NCI-H2029 treated with DMSO at 0.1 percent for 48 hours (cell line): Measurements from ENCODE around the gene HOGA1.

ENCODE experiments used
- DNase-seq: peaks from one replicate; lab custom pipeline; 2025; lab: John Stamatoyannopoulos, UW

Gene HOGA1

DNA sequence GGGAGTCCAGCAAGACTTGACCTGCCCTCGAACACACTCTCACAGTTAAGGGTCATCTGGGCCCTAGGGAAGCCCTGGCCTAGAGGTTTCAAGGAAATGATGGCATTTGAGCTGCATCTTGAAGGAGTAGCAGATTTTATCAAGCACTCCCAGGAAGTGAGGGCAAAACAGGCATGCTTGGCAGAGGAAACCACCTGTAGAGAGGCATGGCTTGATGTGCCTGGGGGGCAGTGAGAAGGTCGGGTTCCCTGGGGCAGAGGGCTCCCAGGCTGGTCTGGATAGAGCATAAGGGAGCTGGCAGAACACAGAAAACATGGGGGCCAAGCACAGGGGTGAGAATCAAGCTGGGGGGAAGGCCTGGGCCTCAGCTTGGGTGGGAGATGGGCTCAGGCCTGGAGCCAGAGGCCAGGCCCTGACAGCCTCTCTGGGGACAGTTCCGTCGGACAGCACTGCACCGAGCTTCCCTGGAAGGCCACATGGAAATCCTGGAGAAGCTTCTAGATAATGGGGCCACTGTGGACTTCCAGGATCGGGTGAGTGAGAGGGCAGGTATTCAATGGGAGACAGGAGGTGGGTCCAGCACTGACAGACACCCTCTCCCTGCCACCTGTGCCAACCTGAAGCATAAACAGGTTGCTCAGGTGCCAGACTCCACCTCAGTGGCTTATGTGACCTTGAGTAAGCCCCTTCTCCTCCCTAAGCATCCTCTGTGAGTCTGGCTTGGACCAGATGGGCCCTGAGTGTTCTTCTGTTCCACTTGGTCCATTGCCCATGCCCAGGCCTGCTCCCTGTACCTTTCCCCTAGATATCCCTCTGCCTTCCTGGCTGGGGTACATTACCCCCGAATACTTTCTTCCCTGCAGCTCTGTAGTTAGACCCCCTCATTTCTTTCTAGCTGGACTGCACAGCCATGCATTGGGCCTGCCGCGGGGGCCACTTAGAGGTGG, 3.5 kb upstream of the HOGA1 start:
- DNase-seq: no peak

DNA sequence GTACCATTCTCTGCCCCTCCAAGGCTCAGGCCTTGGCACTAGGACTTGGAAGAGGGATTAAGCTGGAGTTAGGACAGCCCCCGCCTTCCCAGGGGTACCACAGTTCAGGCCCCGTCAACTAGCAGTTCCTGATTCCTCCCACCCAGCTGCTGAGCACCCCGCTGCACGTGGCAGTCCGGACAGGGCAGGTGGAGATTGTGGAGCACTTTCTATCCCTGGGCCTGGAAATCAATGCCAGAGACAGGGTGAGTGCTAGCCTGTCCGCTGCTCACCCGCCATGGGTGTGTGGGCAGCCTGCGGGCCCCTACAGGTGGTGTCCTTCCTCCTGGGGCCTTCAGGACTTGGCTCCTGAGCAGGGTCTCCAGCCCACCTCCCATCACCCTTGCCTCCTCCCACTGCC, 2.0 kb upstream of the HOGA1 start:
- DNase-seq: no peak

DNA sequence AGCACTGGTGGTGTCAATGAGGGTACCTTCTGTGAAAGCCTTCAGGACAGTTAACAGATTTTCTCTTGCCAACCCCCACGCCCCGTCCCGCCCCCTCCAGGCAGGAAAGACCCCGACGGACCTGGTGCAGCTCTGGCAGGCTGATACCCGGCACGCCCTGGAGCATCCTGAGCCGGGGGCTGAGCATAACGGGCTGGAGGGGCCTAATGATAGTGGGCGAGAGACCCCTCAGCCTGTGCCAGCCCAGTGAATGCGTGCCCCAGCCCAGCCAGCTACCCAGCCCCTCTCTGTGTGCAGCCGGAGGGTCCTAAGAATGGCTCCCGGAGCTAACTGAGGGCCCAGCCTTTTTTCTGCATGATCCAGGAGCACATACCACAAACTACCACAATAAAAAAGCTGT, 713 bp upstream of the HOGA1 start:
- DNase-seq: no peak

DNA sequence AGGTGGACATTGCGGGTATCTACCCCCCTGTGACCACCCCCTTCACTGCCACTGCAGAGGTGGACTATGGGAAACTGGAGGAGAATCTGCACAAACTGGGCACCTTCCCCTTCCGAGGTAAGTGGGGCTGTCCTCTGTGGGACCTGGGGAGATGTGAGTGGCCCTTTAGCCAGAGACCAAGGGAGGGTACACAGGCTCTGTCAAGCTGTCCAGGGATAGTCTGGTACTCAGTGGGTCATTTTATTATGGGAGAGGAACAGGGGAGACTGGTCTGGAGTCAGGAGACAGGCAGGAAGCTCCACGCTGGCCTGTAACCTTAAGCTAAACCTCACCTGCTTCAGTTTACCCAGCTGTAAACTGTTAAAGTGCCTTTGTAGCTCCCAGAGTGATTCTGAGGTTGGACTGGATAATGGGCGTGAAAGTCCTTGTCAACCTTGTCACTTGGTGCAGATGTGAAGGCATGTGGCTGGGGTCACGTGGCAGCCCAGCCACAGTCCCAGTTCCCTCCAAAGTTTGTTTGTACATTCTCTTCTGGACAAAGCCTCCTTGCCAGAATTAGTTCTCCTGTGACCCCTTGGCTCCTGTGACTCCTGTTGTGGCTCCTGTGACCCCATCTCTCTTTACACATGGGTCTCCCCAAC, 729 bp downstream of the HOGA1 start:
- DNase-seq: no peak

DNA sequence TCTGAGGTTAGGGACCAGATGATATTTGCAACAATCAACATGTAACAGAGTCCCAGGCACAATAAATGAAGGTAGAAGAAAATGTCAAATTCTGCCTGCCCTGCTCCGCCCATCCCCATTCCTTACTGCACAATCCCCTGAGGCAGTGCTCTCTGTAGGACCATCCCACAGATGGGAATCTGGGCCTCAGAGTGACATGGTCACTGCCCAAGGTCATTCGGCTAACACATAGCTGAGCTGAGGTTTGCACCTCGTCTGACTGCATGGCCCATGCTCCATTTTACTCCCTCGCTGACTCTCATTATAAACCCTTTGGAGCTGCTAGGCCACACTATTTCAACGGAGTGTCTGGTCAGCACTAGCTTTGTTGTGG, 1.2 kb downstream of the HOGA1 start:
- no peak for DNase-seq

DNA sequence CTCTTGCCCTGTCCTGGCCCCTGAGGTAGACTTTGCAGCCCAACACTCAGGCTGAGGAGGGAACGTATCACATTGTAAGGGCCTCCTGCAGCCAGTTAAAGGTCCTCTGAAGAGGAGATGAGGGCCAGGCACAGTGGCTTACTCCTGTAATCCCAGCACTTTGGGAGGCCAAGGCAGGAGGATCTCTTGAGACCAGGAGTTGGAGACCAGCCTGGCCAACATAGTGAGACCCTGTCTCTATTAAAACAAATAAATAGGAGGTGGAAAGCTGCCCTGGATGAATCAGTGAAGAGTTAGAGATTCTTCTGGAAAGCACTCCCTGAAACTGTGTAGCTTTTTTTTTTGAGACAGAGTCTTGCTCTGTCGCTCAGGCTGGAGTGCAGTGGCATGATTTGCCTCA, 3.0 kb downstream of the HOGA1 start:
- DNase-seq: no peak

DNA sequence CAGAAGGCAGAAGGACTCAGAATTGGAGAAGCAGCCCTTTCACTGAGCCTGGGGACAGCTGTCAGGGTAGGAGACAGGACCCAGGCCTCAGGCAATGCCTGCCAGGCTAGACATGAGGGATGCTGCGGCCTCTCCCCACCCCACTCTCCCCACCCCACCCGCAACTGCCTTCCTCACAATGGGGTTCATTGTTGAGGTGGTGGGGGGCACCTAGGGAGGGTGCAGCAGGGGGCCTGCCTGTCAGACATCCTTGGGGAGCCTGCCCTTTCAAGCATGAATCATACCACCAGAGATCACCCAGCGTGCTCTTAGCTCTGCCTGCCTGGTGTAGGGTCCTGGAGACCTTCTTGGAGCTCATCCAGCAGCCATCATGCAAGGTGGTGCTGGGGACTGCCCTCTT, 5.3 kb downstream of the HOGA1 start, which contains the start of gene C10orf62:
TSS of gene C10orf62 (plus strand) at position 243 of the 400 bp plus-strand sequence. CDS start 177 bp downstream, outside the sequence.
- no peak for DNase-seq

DNA sequence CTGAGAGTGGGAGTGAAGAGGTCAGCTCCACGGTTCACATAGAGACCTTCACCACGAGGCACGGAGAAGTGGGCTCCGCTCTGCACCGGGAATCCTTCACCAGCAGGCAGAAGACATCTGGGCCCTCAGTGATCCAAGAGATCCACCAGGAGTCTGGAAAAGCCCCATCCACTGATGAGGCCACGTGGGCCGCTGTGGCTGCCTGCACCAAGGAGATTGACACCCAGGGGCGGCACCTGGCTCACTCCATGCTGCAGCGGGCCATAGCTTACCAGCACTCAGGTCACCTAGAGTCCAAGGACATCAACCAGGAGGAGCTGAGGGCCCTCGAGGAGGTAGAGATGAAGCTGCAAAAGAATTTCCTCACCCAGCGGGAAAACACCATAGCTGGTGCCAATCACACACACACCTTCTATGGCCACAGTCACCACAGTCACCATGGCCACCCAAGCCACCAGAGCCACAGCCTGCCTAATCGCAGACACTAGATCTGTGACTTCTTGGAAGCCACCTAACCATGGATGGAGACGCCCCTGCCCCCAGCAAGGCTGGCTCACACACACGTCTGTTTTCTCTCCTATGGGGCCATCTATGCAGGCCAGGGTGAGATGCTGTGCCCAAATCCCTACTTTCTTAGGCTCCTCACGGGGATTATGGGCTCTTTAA, 6.0 kb downstream of the HOGA1 start:
- no peak for DNase-seq

DNA sequence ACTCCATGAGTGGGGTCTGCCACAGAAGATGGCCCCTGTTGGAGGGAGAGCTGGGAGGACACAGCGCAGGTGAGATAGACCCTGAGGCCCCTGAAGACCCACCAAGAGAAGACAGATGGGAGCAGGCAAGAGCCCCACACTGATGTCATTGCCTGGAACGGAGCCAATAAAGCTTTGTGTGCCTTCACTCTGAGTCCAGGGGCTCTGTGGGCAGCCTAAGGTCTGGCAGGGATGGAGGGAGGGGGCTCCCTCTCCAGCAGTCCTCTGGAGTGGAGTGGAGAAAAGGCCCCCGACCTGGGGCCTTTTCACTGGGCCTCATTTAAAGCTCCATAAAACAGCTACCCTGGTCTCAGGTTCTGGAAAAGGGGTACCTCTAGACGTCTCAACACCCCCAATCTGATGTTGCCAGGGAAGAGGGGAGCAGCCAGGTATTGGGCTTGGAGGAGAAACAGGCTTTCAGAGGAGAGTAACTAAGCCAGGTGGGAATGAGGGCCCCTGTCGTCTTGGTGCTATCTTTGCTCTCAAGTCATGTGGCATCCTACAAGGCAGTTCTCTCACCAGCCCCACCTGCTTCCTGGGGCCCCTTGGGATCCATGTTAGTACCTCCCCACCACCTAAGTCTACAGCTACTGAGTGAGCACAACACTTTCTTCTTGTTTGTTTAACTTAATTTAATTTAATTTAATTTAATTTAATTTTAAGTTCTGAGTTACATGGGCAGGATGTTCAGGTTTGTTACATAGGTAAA, 6.7 kb downstream of the HOGA1 start:
- DNase-seq: no peak

DNA sequence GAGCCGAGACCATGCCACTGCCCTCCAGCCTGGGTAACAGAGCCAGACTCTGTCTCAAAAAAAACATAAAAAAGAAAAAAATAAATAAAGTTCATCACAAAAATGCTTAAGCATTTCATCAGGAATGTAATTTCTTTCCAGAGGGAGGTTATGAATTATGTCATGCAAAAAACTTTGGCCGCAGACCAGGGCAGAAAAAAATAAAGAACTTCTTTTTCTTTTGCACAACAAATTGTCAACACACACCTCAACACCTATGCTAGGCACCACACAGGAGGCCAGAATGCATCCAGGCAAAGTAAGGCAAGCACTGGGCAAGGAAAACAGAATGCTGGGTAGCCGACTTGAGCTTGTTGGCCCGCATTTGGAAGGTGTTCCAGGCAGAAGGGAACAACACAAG, 9.2 kb downstream of the HOGA1 start:
- no peak for DNase-seq

DNA sequence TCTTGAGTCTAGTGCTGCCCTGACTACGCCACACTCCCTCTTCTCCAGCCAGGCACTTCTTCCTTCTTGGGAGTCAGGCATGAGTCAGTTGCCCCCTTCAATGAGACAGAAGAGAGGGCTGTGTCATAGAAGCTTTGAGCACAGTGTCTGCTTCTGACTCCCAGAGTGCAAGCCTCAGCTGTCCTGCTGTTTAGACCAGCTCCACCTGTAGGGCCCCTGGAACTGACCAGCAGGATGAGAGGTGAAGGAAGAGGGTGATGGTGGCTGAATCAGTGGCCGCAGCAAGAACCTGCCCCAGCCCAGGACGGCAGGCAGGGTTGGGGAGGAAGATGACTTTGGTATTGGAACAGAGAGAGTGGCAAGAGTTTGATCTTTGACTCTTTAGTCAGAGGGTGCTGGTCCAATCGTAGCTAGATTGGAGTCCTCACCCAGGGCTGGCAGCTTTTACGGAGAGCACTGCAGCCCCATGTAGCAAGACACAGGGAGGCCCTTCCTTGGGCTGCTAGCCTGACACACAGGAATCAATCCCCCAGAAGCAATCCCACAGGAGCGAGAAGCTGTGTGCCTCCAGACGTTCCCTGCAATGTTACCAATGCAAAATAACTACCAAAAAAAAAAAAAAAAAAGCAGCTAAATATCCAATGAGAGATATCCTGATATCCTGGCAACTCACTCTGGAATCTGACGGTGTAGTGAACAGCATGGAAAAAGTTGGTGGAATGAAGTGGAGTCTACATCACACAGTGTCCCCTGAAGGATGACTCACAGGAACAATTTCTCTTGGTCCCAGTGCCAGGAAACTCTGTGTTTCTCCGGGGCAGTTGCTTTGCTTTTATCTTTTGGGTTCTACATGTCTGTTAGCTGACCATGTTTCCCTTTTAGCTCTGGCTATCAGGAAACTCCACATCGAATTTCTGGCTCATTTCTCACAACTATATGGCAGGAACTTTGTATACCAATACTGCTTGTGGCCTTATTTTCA, 12.2 kb downstream of the HOGA1 start:
- no peak for DNase-seq

DNA sequence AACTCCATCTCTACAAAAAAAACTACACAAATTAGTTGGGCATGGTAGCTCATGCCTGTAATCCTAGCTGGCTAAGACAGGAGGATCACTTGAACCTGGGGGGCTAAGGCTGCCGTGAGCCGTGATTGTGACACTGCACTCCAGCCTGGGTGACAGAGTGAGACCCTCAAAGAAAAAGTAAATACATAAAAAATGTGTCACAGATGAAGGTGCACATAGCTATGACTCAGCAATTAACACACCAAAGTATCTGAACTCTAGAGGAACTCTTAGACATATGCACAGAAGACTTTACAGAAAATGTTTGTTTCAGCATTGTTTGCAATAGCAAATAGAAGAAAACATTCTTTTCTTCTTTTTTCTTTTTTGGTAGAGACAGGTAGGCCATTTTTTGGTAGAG, 13.6 kb downstream of the HOGA1 start:
- no peak for DNase-seq

DNA sequence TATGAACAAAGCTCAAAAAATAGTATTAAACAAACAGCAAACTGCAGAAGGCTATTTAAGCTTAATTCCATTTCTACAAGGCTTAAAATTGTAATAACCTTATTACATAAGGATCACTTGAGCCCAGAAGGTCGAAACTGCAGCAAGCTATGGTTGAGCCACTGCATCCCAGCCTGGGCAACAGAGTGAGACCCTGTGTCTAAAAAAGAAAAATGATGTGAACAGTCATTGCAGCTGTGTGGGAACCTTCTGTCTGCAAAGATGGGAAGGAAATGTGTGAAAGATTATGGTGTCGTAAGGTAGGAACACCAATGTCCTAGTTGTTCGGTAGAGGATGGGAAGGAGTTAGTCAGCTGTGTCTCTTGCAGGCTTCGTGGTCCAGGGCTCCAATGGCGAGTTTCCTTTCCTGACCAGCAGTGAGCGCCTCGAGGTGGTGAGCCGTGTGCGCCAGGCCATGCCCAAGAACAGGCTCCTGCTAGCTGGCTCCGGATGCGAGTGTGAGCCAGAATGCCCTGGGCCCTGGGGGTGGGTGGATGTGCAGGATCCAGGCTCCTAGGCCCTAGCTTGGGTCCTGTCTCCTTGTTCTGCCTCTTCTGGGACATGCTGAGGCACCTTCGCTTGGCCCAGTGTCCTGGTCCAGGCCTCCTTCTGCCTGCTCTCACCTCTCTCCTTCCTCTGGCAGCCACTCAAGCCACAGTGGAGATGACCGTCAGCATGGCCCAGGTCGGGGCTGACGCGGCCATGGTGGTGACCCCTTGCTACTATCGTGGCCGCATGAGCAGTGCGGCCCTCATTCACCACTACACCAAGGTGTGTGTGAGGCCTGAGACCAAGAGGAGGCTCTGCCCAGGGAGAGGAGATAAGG, 14.4 kb downstream of the HOGA1 start:
- no peak for DNase-seq

DNA sequence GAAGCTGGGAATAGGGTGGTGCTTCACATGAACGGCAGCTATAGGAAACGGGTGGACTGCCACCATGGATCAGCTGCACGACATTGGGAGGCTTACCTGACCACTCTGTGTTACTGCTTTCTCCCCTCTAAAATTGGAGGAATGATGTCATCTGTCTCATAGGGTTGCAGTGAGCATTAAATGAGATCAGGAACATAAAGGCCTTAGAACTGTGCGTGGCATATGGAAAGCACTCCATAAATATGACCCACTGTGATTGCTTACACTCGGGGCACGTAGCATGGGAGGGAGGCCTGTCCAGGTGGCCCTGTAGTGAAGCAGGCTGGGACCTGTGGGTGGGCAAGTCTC, 15.1 kb downstream of the HOGA1 start:
- no peak for DNase-seq

DNA sequence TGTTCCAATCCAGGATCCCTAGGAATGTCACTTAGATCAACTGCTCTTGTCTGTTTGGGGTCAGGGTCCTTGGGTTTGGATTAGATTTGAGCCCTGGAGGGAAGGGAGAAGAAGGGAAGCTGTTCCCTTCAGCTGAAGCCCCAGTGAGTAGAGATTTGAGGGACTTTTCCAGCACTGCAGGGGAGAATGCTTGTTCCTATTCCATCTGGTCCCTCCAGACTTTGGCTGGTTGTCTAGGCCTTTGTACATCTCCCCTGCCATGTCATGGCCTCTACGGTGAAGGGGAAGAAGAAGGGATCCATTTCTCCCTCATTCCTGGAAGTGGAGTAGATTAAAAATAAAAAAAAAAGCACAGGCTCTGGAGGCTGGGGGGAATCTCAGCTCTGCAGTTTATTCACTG, 16.4 kb downstream of the HOGA1 start:
- no peak for DNase-seq

DNA sequence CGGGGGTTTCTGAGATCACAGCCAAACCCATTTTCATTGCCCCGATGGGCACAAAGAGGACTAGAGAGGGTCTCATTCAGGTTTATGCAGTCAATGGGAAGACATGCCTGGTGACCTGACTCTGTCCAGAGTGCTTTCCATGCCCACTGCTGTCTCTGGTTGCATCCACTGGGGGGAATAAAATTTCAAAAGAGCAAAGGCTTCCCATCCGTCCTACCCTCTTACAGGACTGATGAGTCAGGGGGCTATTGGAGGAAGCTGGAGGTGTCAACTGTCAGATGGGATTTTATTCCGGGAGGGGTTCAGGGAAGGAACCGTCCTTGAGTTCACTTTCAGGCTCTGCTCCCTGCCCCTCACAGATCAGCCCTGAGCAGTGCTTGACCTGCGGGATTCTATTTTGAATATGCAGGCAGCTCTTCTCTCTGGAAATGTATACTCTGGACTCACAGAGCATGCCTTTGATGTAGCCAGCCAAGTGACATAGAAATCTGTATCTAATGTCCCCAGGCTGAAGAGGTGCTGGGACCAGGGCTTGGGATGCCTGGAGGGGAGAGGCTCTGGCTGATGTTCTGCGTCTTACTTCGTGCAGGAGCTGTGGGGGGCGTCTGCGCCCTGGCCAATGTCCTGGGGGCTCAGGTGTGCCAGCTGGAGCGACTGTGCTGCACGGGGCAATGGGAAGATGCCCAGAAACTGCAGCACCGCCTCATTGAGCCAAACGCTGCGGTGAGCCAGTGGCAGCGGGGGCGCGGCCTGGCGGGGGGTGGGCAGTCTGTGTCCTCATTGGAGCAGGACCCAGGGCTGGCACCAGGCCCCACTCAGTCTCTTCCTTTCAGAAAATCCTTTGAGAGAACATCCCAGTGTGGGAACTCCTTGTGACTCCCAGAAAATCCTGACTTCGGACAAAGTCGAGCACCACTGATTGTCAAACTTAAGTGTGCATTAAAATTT, 17.4 kb downstream of the HOGA1 start:
- no peak for DNase-seq

DNA sequence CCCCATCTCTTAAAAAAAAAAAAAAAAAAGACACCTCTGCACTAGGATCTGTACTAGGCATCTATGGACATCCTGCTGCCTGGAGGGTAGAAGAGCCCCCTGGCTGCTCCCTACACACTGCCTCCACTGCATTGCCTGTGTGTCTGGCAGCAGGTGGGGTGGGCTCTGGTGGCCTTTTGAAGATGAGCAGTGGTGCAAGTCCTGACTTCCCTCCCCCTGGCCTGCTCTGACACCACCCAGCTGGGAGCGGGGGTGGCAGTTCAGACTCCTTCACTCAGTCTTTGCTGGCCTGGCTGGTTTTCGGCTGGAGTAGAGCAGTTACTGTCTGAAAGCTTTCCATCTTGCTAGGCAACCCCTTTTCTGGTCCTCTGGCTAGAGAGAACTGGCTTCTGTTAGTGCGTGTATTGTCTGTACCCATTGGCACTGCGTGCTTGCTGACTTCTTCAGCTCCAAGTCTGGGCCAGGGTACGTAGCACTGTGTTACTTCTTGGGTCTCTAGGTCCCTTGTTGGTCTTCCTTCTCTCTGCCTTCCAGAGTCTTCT, 23.0 kb downstream of the HOGA1 start:
- DNase-seq: no peak

DNA sequence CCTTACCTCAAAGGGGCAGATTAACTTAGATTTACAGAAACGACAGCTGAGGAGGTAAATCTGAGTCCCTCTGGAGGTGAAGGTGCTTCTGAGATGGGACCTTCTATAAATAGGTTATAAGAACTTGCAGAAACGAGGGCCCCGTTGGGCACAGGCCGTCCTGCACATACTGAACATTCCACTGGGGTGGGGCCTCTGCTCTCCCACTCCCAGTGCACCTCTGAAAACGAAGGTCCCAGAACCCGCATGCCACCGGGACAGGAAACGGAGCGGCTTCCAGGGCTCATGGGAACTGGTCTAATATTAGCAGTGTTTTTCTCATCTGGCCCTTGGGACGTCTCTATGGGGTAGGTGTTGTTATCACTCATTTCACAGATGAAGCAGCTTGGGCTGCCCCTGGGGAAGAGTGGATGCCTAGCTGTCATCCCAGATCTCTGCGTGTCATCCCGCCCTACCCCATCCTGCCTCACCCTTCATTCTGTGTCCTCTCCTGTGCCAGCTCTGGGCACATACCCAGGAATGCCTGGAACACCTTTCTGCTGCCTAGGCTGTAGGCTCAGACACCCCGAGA, 24.9 kb downstream of the HOGA1 start:
- DNase-seq: no peak
